Subcutaneous abdominal adipose tissue (tissue), 5 donors: ENCODE data around the gene TMEM69.
"Not testable (repeated sequence)": the region's sequence is repeated elsewhere in the genome, so short reads cannot be mapped to it uniquely, and the experiment has no call there.

Experiments used
- H3K27ac ChIP-seq: one replicate; pipeline ENCODE4 v1.7.0; 2013; ENCODE audit warnings: low read depth, mild to moderate bottlenecking, inconsistent platforms, low read length, moderate library complexity
- H3K27me3 ChIP-seq, 5 donors: one replicate each; pipeline ENCODE4 v1.7.0; 2013; ENCODE audit warnings: low read length in 5 of 5, inconsistent platforms in 1 of 5; ENCODE audit not compliant: control insufficient read depth in 5 of 5, insufficient read depth in 4 of 5
- H3K36me3 ChIP-seq, 5 donors: one replicate each; pipeline ENCODE4 v1.7.0; 2013; ENCODE audit warnings: low read length in 5 of 5; ENCODE audit not compliant: control insufficient read depth in 5 of 5, insufficient read depth in 5 of 5
- H3K4me1 ChIP-seq, 5 donors: one replicate each; pipeline ENCODE4 v1.7.0; 2013; ENCODE audit warnings: low read length in 5 of 5, mild to moderate bottlenecking in 3 of 5, moderate library complexity in 1 of 5; ENCODE audit not compliant: control insufficient read depth in 5 of 5, insufficient read depth in 5 of 5
- H3K4me3 ChIP-seq, 5 donors: one replicate each; pipeline ENCODE4 v1.7.0; 2013; ENCODE audit warnings: low read length in 5 of 5, low read depth in 1 of 5
- H3K9ac ChIP-seq, 5 donors: one replicate each; pipeline ENCODE4 v1.7.0; 2013; ENCODE audit warnings: low read length in 5 of 5, mild to moderate bottlenecking in 4 of 5, moderate library complexity in 3 of 5
- H3K9me3 ChIP-seq, 5 donors: one replicate each; pipeline ENCODE4 v1.7.0; 2013; ENCODE audit warnings: low read length in 5 of 5; ENCODE audit not compliant: control insufficient read depth in 5 of 5
- donor health status: healthy.
- donor health status: healthy.
- donor health status: healthy.
- donor health status: healthy.
- donor health status: healthy.

TMEM69 gene

DNA sequence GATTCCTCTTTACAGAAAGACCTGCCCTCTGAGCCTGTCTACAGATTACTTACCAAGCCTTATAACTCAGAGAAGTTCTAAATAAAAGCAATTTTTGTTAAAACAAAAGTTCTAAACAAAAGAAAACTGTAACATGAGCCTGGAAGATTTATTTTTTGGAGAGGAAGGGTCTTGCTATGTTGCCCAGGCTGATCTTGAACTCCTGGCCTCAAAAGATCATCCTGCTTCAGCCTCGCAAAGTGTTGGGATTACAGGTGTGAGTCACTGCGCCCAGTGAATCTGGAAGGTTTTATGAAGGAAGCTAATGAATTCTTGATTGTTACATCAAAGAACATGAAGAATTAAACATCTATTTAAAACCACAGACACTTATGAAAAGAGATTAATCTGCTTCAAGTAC, 28.8 kb upstream of the TMEM69 start:
- no peak overlapping the region for H3K4me3 ChIP-seq
- H3K27ac ChIP-seq = no peak overlapping the region
- H3K4me1 ChIP-seq = no peaks in the 10 kb centered on the region
- no peaks in the 10 kb centered on the region for H3K27me3 ChIP-seq
- peaks cover 32 to 63% (median 60%) of the 10 kb centered on the region in 5 donors for H3K36me3 ChIP-seq
- H3K9me3 ChIP-seq = no peaks in the 10 kb centered on the region
- no peak overlapping the region for H3K9ac ChIP-seq

DNA sequence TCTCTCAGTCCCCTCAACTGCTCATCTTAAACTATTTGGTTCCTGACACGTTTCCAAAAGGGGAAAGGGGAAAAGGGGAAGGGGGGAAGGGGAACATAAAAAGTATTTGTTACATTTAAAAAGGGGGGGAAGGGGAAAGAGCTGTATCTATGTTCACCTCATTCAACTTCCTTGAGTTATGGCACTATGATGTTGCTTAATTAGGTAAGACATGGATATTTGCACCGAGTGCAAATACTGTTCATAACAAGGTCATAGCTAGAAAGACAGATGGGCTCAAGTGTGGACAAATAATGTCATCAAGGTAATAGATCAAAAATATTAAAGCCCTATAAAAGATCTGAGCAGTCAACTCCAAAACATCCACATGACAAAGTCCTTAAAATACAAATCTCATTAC, 27.6 kb upstream of the TMEM69 start:
- Histone ChIP-seq H3K9ac (no peak overlapping the region), H3K4me3 (no peak overlapping the region), H3K27me3 (no peaks in the 10 kb centered on the region), H3K4me1 (no peaks in the 10 kb centered on the region), H3K27ac (no peak overlapping the region), H3K9me3 (no peaks in the 10 kb centered on the region), H3K36me3 (peaks cover 25 to 52% (median 49%) of the 10 kb centered on the region in 5 donors)

DNA sequence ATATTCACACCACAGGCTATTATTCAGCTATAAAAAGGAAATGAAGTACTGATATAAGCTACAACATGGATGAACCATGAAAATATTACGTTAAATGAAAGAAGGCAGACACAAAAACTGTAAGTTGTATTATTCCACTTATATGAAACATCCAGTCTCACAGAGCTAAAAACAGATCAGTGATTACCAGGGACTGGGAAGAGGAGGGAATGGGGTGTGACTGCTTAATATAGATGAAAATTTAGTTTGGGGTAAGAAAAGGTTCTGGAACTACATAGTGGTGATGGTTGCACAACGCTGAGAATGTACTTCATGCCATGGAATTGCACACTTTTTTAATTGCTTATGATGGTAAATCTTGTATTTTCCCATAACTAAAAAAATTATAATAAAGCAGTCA, 21.1 kb upstream of the TMEM69 start:
- no peaks in the 10 kb centered on the region for H3K36me3 ChIP-seq
- no peaks in the 10 kb centered on the region for H3K9me3 ChIP-seq
- H3K27ac ChIP-seq = no peak overlapping the region
- peaks cover 2 to 15% (median 12%) of the 10 kb centered on the region in 5 donors for H3K4me1 ChIP-seq
- no peak overlapping the region for H3K4me3 ChIP-seq
- no peaks in the 10 kb centered on the region for H3K27me3 ChIP-seq
- no peak overlapping the region for H3K9ac ChIP-seq

- H3K9ac ChIP-seq = no peak overlapping the region
- no peaks in the 10 kb centered on the region for H3K9me3 ChIP-seq
- H3K27ac ChIP-seq = no peak overlapping the region
- H3K4me1 ChIP-seq = peaks cover 2 to 15% (median 12%) of the 10 kb centered on the region in 5 donors
- H3K36me3 ChIP-seq = no peaks in the 10 kb centered on the region
- H3K27me3 ChIP-seq = no peaks in the 10 kb centered on the region
- H3K4me3 ChIP-seq = no peak overlapping the region
Measured at GRCh38 chr1:45667321-45668111, 20.5 kb upstream of the TMEM69 start.

DNA sequence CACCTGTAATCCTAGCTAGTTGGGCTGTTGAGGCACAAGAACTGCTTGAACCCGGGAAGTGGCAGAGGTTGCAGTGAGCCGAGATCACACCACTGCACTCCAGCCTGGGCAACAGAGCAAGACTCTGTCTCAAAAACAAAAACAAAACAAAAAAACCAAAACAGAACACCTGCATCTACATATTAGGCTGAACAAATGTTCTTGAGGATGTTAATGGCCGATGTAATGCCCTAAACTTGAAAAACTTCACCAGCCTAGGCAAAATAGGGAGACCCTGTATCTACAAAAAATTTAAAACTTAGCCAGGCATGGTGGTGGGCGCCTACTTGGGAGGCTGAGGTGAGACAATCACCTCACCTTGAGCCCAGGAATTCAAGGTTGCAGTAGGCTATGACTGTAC, 19.5 kb upstream of the TMEM69 start:
- Histone ChIP-seq H3K9ac (no peak overlapping the region), H3K9me3 (no peaks in the 10 kb centered on the region), H3K4me3 (no peak overlapping the region), H3K27ac (no peak overlapping the region), H3K4me1 (peaks cover 2 to 17% (median 15%) of the 10 kb centered on the region in 5 donors), H3K27me3 (no peaks in the 10 kb centered on the region), H3K36me3 (peaks cover 0 to 3% (median 0%) of the 10 kb centered on the region in 5 donors)

DNA sequence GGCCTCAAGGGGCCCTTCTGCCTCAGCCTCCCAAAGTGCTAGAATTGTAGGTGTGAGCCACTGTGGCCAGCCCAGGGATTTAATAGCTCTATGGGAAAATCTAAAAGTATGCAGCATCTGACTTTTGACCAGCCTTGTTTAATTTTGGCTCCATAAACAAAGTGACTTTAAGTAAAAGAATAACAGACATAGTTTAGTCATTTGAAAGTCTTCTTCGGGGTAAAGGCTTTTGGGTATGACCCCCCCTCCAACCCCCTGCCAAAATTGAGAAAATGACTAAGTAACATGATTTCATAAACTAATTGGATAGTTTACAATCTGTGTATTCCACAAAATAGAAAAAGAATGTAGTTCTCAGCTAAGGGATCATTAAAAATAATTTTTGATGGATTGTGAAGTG, 18.6 kb upstream of the TMEM69 start:
- Histone ChIP-seq H3K4me3 (no peak overlapping the region), H3K4me1 (peaks cover 2 to 20% (median 15%) of the 10 kb centered on the region in 5 donors), H3K36me3 (peaks cover 0 to 4% (median under 1%) of the 10 kb centered on the region in 5 donors), H3K27ac (no peak overlapping the region), H3K9ac (no peak overlapping the region), H3K27me3 (no peaks in the 10 kb centered on the region), H3K9me3 (no peaks in the 10 kb centered on the region)

GRCh38 chr1:45669859-45670655, 17.9 kb upstream of the TMEM69 start:
- Histone ChIP-seq H3K9ac (no peak overlapping the region), H3K27ac (no peak overlapping the region), H3K9me3 (no peaks in the 10 kb centered on the region), H3K4me1 (peaks cover 2 to 20% (median 15%) of the 10 kb centered on the region in 5 donors), H3K4me3 (no peak overlapping the region), H3K27me3 (no peaks in the 10 kb centered on the region), H3K36me3 (peaks cover 0 to 7% (median 4%) of the 10 kb centered on the region in 5 donors)

- no peak overlapping the region for H3K9ac ChIP-seq
- H3K4me1 ChIP-seq = peaks cover 4 to 44% (median 30%) of the 10 kb centered on the region in 5 donors
- no peaks in the 10 kb centered on the region for H3K27me3 ChIP-seq
- no peak overlapping the region for H3K4me3 ChIP-seq
- H3K36me3 ChIP-seq = peaks cover 0 to 7% (median 4%) of the 10 kb centered on the region in 5 donors
- no peak overlapping the region for H3K27ac ChIP-seq
- H3K9me3 ChIP-seq = no peaks in the 10 kb centered on the region
Measured at GRCh38 chr1:45673956-45674355, 14.0 kb upstream of the TMEM69 start.

DNA sequence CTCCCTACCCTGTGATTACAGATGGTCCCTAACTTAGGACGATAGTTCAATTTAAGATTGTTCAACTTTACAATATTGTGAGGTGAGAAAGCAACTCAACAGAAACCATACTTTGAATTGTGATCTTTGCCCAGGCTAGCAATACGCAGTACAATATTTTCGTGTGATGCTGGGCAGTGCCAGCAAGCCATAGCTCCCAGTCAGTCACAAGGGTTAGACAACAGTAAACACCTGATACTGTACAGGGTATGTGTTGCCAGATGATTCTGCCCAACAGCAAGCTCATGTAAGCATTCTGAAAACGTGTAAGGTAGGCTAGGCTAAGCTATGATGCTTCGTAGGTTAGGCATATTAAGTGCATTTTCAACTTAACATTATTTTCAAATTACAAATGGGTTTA, 13.5 kb upstream of the TMEM69 start:
- H3K27ac ChIP-seq = no peak overlapping the region
- H3K9me3 ChIP-seq = no peaks in the 10 kb centered on the region
- H3K4me1 ChIP-seq = peaks cover 6 to 44% (median 31%) of the 10 kb centered on the region in 5 donors
- peaks cover 0 to 7% (median 4%) of the 10 kb centered on the region in 5 donors for H3K36me3 ChIP-seq
- H3K4me3 ChIP-seq = no peak overlapping the region
- H3K9ac ChIP-seq = no peak overlapping the region
- no peaks in the 10 kb centered on the region for H3K27me3 ChIP-seq

DNA sequence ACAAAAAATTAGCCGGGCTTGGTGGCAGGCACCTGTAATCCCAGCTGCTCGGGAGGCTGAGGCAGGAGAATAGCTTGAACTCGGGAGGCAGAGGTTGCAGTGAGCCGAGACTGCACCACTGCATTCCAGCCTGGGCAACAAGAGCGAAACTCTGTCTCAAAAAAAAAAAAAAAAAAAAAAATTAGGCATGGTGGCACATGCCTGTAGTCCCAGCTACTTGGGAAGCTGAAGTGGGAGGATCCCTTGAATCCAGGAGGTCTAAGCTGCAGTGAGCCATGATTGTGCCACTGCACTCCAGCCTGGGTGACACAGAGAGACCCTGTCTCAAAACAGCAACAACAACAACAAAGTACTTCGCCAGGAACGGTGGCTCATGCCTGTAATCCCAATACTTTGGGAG, 11.4 kb upstream of the TMEM69 start:
- H3K27ac ChIP-seq = peak overlapping the region; percentile 33
- H3K4me1 ChIP-seq = peaks cover 6 to 49% (median 37%) of the 10 kb centered on the region in 5 donors
- H3K9ac ChIP-seq, H3K4me3 ChIP-seq, H3K36me3 ChIP-seq, H3K9me3 ChIP-seq, H3K27me3 ChIP-seq: not testable (repeated sequence)
